NCI-H2081 treated with DMSO at 0.1 percent for 48 hours (cell line): ENCODE results near the gene GRIK5.

Source experiments
- DNase-seq: peaks from one replicate; lab custom pipeline; 2025; lab: John Stamatoyannopoulos, UW

The GRIK5 gene

GRCh38 chr19:41951686-41952172 is 118.3 kb downstream of the GRIK5 start:
- no peak for DNase-seq
